Kidney tubule cell (primary cell): ENCODE measurements around the gene SLC2A1.
A peak's percentile ranks its signal among the peaks of the same experiment; 100 is the strongest.

ENCODE experiments used
- DNase-seq: peaks from one replicate; pipeline ENCODE4 v3.0.0-alpha.2; 2018; ENCODE audit warnings: low spot score

Gene SLC2A1

DNA sequence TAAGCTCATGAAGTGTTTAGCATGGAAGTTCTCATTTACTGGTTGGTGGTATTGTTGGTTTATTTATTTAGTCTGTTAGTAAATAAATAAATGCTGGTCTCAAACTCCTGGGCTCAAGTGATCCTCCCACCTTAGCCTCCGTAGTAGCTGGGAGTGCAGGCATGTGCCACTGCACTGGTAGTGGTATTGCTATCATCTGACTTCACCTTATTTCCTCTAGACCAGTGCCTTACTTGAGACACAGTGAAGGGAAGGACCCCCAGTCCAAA is 1.4 kb upstream of the SLC2A1 start:
- DNase-seq = no peak

DNA sequence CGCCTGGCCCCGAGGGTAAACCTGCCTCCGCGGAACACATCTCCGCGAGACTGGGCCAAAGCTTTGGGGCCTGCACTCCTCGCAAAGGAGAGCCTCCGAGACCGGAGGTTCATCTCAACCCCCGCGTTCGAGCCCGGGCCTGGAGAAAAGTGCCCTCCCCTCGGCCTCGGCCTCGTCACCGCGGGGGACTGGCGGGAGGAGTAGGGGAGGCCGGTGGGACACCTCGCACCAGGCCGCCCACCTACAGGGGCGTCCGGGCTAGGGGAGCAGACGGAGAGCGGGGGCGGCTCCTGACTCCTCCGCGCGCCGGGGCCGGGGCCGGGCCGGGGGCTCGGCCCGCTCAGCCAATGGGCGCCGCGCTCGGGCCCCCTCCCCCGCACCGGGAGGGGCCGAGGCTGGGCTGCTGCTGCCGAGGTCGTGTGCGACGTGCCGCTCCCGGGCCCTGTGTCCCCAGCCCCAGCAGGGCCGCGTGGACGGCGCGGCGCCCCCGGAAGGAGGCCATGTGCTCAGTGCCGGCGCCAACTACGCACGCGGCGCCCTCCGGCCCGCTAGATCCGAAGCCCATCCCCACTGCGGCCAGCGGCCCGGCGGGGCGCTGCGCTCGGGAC is 684 bp downstream of the SLC2A1 start:
- DNase-seq = peak; percentile 74

DNA sequence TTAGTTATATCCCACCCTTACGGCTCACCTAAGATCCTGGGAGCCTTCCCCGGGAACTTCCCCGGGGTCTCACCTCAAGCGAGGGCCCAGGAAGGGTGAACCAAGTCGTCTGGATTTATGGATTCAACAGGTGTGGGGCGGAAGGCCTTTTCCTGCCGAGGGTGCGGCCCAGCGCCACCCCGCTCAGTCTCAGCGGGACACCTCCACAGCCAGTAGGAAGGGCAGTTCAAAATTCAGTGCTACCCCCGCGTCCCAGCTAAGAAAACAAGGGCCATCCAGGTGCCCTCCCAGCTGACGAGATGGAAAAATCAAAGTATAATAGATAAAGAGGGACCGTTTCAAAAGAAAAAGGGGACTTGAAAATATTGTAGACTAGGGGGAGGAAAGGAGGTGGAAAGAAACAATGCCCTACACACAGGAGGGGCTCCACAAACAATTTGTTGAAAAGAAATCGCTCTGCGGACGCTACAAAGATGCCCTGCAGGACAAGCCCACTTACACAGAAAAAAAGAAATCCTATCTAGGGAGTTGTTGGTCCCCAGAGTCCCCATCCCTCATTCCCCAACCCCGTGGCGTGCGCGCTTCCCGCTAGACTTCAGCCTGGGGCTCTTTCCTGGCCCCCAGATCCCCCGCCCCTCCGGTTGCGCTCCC is 1.3 kb downstream of the SLC2A1 start:
- peak; percentile 44 for DNase-seq

DNA sequence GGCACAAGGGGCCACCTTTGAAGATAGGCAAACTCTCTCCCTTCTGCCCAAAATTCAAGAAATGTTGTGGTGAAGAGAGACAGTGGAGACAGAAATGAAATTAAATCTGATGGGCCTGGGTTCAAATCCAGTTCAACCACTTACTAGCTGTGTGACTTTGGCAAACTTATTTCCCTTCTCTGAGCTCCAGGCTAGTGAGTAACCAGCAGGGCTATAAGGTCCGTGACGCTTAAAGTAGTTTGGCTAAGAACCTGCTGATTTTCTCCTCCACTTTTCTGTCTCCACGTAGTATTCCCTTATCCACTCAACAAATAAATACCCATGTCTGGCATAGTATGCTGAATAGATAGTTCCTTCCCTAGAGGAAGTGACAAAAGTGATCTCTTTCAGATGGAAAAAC is 1.9 kb downstream of the SLC2A1 start:
- DNase-seq = no peak

DNA sequence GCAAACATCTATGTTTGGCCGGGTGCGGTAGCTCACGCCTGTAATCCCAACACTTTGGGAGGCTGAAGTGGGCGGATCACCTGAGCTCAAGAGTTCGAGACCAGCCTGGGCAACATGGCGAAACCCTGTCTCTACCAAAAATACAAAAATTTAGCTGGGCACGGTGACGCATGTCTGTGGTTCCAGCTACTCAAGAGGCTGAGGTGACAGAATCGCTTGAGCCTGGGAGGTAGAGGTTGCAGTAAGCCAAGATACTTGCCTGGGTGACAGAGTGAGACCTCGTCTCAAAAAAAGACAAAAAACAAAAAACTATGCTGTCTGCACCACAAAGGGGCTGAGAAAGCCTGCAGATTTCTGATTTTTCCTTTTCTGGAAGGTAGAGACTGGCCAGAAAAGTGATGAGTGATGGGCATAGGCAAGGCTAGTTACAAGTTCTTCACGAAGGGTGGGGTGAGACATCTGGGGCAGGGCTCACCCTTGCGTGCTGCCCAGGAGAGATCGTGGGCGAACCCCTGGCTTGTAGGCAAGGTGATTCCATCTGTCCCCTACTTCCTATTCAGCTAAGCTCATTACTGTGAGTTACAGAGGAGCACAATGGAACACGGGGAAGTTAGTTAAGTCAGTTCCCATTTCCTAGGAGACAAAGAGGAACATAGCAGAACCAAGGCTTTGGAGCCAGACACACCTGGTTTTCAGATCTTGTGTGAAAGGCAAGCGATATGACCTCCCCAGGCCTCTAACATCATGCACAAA is 3.2 kb downstream of the SLC2A1 start:
- DNase-seq = peak; percentile 16

DNA sequence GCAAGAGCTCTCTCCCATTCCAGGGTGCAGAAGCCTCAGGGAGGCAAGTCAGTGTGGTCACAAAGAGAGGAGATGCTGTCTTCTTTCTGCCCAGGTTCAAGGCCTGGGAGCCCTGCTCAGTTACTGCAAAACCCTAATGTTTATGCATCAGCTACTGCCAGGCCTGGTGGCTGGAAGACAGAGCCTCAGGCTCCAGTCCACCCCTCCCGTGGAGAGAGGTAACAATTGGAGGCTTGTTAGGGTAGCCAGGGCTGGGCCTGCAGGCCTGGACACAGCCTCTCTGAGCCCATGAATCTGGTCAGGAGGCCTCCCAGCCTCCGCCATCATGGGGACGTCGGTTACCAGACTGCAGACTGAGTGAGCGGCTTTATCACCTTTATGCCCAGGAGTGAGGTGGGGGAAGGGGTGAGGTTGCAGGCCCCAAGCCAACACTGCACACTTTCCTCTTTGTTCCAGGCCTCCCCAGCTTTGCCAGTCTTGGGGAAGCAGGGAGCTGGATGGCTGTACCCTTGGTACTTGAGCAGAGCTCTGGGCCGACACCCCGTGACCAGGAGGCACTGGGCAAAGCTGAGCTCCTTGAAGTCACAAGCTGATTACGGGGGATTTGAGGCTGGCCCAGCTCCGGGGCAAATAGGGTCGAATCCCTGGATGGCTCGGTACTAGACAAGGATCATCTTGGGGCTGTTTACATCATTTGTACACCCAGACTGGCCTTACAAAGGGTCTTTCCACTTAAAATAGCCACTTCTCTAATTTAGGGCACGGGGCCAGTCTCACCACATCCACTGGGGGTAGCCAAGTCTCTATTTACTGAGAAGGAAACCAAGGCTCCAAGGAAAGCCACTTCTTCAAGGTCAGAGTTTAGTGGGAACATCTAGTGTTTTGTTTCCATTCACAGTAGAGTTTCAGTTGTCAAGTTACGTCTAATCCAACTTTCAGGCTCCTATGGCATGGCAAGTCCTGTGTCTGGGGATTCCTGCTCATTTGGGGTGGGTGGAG is 5.2 kb downstream of the SLC2A1 start:
- peak; percentile 5 for DNase-seq

DNA sequence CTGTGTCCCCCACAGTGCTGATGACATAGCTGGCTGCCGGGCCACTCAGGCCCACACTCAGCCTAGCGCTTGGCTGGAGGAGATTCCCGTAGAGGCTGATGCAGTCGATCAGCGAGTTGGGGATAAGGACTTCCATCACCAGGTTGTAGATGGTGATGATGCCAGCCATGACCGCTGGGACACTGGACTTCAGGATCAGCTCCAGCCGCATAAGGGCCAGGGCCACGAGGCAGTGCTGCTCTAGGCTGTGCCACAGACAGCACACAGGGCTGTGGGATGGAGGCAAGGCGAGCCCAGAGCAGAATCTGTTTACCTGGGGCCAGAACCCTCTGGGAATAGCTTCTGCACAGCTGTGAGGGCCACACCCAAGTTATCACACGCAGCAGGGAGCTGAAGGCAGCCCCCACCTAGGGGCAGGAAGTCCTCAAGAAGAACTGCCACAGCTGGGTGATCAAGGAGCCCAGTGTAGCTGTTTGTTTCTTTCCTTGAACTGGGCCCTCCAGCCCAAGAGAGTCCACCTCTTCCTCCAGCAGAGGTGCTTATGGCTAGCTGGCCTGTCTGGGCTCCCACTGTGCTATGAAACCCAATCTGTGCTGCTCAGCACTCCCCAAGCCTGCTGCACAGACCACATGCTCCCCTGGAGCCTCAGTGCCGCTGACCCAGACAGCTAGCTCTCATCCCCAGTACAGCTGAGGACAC is 6.2 kb downstream of the SLC2A1 start:
- DNase-seq = peak; percentile 50

DNA sequence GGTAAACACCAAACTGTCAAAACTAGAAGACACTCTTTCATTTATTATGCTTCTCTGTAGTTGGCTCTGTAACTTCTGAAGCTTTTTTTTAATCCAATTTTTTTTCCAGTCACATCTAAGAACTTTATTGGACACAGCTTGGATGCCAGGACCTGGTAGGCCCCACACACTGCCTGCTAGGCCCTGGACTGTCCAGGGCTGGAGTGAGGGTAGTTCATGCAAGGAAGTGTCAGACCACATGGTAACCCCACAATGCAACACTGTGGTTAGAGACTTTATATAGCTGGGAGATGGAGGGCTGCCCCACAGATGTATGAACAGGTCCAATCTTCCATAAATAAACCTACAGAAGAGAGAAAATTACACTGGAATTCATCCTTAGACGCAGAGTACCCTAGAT is 7.1 kb downstream of the SLC2A1 start:
- DNase-seq = no peak

DNA sequence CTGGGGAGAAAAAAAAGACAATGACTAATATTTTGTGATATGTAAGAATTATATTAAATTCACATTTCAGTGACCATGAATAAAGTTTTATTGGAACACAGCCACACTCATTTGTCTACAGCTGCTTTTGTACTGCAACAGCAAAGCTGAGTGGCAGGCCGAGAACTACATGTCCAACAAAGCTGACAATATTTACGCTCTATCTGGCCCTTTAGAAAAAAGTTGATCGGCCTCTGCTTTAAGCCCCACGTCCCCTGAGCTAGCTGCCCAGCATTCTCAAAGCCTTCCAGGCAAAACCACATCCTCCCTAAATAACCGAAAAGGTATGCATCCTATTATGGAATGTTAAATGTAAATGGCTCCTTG is 8.6 kb downstream of the SLC2A1 start:
- DNase-seq = peak; percentile 65

DNA sequence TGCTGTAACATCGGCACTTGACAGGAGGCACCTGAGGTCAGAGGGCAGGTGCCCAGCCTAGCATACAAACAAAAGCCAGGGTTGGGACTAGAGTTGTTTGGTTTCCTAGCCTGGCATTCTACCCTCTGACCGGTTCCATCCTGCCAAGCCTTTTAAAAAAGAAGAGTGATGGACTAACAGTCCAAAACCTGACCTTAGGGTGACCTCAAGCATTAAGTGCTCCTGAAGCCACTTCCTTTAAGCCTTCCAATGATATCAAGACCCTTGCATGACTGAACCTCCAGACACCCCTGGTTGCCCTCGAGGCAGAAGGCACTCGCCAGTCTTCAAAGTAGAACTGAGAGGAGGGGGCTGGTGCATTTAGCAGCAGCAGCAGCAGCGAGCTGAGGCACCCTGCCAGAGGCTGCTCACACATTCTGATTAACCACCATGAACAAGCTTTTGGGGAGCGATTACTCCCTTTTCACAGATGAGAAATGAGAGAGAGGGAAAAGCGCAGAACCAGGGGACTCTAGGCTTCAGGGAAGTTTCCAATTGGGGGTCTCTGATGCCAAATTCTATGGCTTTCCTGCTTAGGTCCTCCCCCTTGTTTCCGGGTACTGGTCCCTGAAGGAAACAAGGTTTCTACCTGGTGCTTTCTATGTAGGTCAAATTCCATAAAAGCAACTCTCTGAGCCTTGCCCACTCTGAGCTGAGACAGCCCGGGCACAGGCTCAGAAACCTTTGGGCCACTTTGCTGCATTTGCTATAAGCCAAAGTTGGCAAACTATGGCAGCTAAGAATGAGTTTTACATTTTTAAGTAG is 9.2 kb downstream of the SLC2A1 start:
- peak; percentile 73 for DNase-seq

DNA sequence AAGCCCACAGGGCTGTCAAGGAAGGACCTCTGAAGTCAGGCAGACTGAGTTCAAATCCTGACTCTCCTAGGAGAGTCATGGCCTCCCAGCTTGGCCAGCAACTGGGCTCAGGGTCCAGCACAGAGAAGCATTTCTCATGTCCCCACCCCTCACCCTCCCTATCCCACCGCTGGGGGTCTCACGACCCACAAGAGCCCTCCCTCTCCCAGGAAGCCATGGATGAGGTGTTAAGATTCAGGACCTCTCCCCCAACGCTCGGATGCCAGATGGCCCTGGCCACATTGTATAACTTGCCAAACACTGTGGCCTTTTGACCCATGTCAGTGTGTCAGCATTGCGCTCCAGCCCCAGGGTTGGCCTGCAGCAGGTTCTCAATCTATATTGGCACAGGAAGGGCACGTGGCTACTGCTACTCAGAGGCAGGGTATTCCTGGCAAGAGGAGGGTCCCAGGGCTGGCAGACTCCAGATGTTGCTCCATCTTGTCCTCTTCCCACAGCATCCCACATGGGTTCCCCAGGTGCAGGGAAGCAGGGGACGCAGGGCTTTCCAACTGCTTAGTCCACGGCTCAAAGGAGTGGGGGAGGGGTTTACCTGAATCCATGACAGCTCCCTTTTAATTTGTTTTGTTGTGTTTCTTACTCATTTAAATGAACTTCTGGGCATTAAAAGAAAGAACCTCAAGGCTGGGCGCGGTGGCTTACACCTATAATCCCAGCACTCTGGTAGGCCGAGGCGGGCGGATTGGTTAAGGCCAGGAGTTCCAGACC is 10.5 kb downstream of the SLC2A1 start:
- DNase-seq = no peak

DNA sequence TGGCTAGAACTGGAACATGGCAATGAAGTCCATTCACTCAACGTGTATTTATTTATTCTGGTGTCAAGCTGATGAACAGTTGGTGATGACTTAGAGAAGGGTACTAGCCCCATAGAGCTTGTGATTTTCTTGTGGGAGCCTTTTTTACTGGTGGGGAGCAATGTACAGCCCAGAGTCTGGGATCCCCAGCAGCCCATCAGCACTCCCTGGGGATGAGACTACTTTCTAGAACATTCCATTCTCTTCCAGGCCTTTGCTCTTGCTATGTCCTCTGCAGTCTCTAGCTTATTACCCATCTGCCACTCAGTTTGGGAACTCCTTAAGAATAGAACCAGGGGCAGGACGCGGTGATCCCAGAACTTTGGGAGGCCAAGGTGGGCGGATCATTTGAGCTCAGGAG is 11.6 kb downstream of the SLC2A1 start:
- DNase-seq = no peak

DNA sequence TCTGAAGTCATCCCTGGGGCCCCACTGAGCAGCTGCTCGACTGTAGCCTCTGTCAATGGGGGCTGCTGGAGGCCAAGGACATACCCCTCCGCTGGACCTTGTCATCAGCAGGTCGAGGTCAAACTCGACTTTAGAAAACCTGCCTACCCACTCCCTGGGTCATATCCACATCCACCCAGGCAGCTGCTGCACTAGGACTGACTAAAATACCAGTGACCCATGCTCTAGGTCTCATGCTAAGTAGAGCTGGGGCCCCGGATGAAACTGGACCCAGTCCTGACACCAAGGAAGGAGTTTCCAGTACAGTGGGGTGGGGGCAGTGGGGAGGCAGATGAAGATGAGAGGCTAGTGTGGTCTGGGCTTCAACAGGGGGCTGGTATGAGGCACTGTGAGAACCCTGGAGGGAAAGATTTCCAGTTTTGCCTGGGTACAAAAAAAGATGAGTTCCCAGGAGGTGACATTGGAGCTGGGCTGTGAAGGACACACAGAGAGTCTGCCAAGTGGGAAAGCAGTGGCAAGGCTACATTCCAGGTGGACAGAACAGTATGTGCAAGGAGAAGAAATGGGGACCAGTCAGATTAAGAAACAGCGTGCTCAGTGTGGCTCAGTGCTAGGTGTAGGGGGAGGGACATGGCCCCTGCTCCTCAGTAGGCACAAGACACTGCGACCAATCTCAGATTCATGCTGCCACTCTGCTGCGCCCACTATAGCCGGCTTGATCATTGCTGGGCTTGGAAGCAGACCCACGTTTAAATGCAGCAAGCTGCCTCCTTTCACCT is 12.4 kb downstream of the SLC2A1 start:
- DNase-seq = no peak

DNA sequence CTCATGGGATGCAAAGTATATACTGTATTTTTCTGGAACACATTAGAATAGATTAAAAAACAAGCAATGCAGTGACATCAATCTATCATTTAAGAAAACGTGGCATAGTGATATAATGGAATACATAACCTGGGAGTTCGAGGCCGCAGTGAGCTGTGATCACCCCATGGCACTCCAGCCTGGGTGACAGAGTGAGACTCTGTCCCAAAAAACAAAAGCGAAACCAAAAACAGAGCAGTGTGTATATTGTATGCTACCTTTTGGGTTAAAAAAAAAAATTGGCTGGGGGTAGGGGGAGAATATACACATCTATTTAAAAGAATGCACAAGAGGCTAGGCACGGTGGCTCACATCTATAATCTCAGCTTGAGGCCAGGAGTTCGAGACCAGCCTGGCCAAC is 13.5 kb downstream of the SLC2A1 start:
- DNase-seq = no peak

DNA sequence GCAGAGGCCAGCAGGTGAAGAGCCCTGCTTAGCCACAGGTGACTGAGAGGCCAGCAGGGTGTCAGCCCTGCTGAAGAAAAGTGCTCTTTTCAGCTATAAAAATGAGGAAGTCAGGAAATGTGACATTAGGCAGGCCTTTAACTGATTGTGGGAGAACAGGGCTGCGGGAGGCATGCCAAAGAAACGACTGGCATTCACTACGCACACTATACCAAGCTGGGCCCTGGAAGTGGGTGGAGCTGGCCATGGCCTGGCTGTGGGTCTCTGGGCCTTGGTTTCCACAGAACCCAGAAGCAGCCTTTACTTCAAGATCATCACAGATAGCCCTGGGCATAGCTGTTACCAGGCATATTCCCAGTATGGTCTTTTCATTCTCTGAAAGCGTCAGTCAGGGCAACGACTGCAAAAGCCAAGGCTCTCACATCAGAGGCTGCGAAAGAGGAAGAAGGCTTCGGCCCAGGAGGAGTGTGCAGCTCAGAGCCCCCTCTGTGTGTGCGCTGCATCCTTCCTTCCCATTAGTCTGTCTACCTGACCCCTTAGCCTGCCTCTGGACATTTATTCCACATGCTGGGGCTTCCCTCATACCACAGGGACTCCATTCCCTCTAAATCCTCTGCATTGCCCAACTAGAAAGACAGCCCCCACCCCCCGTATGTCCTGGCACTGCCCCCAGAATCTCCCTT is 14.3 kb downstream of the SLC2A1 start:
- no peak for DNase-seq

DNA sequence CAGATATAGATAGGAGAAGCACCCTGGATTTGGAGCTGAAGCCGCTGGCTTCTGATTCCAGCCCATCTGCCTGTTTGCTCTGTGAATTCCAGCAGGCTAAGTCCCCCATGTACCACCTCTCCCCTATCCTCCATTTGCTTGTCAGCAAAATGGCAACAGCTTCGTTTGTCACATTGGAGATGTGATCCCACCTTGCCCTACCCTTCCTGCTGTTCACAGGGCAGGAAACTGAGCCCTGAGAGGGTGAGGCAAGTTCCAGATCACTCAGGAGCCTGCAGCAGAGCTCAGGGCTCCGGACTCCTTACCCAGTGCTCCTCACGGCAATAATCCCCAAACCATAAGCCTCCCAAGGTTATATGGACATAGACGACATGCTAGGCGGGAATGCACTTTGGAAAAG is 14.9 kb downstream of the SLC2A1 start:
- DNase-seq = no peak

DNA sequence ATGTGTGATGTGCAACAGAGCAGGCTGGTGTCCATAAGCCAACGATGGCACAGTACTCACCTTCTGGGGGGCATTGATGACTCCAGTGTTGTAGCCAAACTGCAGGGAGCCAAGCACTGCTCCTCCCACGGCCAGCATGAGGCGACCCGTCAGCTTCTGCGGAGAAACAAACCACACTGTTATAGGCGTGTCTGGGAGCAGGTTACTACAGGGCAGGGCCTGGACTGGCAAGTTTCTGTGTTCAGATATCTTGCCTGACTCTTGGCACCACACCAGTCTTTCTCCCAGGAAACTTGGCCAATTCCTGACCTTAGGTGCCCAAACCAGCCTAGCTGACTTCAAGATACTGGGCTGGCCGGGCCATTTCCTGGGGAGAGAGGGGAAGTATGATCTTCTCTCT is 15.5 kb downstream of the SLC2A1 start:
- peak; percentile 89 for DNase-seq

DNA sequence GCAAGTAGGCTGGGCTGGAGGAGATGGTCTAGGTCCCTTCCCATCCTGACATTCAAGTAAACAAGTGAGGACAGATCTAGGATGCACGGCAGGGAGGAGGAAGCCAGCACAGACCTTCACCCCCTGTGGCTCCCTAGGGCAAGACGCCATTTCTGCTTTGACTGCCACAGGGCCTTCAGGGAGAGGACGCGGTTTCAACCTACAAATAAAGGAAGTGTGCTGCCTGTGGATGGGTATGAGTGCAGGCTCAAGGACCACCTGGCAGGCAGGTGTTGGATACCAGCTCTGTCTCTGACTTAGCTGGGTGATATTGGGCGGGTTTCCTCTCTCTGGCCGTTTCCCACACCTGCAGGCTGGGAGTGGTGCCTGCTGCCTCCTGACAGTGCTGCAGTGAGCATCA is 16.2 kb downstream of the SLC2A1 start:
- DNase-seq = no peak
